Liver (tissue), 9 donors: ENCODE data around the gene TESMIN. TPM values are rescaled to one million over a fixed set of nuclear protein-coding genes. Genes with fewer than 3 reads are reported as not detected.

Experiments used
- DNase-seq: peaks from one replicate; pipeline ENCODE4 v3.0.0-alpha.2; 2017; ENCODE audit warnings: low spot score
- H3K27ac ChIP-seq, 2 donors: one replicate each; pipeline ENCODE4 v1.7.0; 2013; ENCODE audit warnings: inconsistent platforms in 2 of 2, low read length in 2 of 2, control low read depth in 1 of 2, low read depth in 1 of 2, mild to moderate bottlenecking in 1 of 2
- H3K27me3 ChIP-seq, 4 donors: one replicate each; pipeline versions ENCODE4 v1.6.1 to v1.7.0; 2013; ENCODE audit warnings: low read length in 3 of 4, inconsistent platforms in 1 of 4, mild to moderate bottlenecking in 1 of 4, moderate library complexity in 1 of 4; ENCODE audit not compliant: control insufficient read depth in 4 of 4, insufficient read depth in 4 of 4
- H3K36me3 ChIP-seq, 4 donors: one replicate each; pipeline versions ENCODE4 v1.6.1 to v1.7.0; 2013; ENCODE audit warnings: low read length in 3 of 4, mild to moderate bottlenecking in 3 of 4, low read depth in 1 of 4, moderate library complexity in 1 of 4; ENCODE audit not compliant: control insufficient read depth in 4 of 4, insufficient read depth in 3 of 4
- H3K4me1 ChIP-seq, 4 donors: one replicate each; pipeline versions ENCODE4 v1.6.1 to v1.7.0; 2013; ENCODE audit warnings: low read length in 3 of 4, mild to moderate bottlenecking in 3 of 4, moderate library complexity in 1 of 4; ENCODE audit not compliant: control insufficient read depth in 4 of 4, insufficient read depth in 4 of 4
- H3K4me3 ChIP-seq, 3 donors: one replicate each; pipeline versions ENCODE4 v1.6.1 to v1.7.0; 2013; ENCODE audit warnings: low read length in 3 of 3, control low read depth in 1 of 3, low read depth in 1 of 3, mild to moderate bottlenecking in 1 of 3
- H3K9ac ChIP-seq, 2 donors: one replicate each; pipeline ENCODE4 v1.7.0; 2013; ENCODE audit warnings: low read length in 2 of 2, mild to moderate bottlenecking in 2 of 2, moderate library complexity in 2 of 2, control low read depth in 1 of 2, low read depth in 1 of 2
- H3K9me3 ChIP-seq, 4 donors: one replicate each; pipeline versions ENCODE4 v1.6.1 to v1.7.0; 2013; ENCODE audit warnings: low read length in 3 of 4; ENCODE audit not compliant: control insufficient read depth in 4 of 4
- EGR1 ChIP-seq, 2 donors: IDR thresholded peaks; 2 replicates each; pipeline ENCODE4 v1.6.1; 2016 to 2018; ENCODE audit warnings: antibody characterized with exemption in 2 of 2, low read depth in 2 of 2
- FOXA1 ChIP-seq: IDR thresholded peaks from 2 replicates; pipeline ENCODE4 v1.6.1; 2016; ENCODE audit warnings: antibody characterized with exemption
- FOXA2 ChIP-seq: IDR thresholded peaks from 2 replicates; pipeline ENCODE4 v1.6.1; 2016; ENCODE audit warnings: antibody characterized with exemption
- GABPA ChIP-seq, 2 donors: IDR thresholded peaks in 1 of 2; conservative IDR thresholded peaks in 1 of 2; 2 replicates each; pipeline ENCODE4 v1.6.1; 2016; ENCODE audit warnings: antibody characterized with exemption in 2 of 2, mild to moderate bottlenecking in 1 of 2, moderate library complexity in 1 of 2
- HNF4A ChIP-seq, 2 donors: conservative IDR thresholded peaks; 2 replicates each; pipeline ENCODE4 v1.6.1; 2016; ENCODE audit warnings: antibody characterized with exemption in 2 of 2, mild to moderate bottlenecking in 2 of 2
- JUND ChIP-seq, 2 donors: IDR thresholded peaks; 2 replicates each; pipeline ENCODE4 v1.6.1; 2016; ENCODE audit warnings: antibody characterized with exemption in 2 of 2
- NR2F2 ChIP-seq: IDR thresholded peaks from 2 replicates; pipeline ENCODE4 v1.6.1; 2016; ENCODE audit warnings: antibody characterized with exemption
- REST ChIP-seq: IDR thresholded peaks from 2 replicates; pipeline ENCODE4 v1.6.1; 2016; ENCODE audit warnings: antibody characterized with exemption, mild to moderate bottlenecking
- TAF1 ChIP-seq: conservative IDR thresholded peaks from 2 replicates; pipeline ENCODE4 v1.6.1; 2016; ENCODE audit warnings: antibody characterized with exemption, mild to moderate bottlenecking
- YY1 ChIP-seq: IDR thresholded peaks from 2 replicates; pipeline ENCODE4 v1.6.1; 2016; ENCODE audit warnings: antibody characterized with exemption, mild to moderate bottlenecking
- ZBTB33 ChIP-seq: IDR thresholded peaks from 2 replicates; pipeline ENCODE4 v1.6.1; 2016; ENCODE audit warnings: antibody characterized with exemption
- WGBS: extraction: QIAGEN DNeasy Blood & Tissue Kit; methylation state at CpG from one replicate; pipeline ENCODE4 v1.1.7; 2013; 5-methylcytosine and 5-hydroxymethylcytosine counted together
- polyA plus RNA-seq, 2 donors: library from polyadenylated mRNA; stranded (reverse) in 1 of 2; unstranded in 1 of 2; fragments of 200-250 nt in 1 of 2; fragments of >200 nt in 1 of 2; fragmentation: Nextera tagmentation in 1 of 2; extraction: Ambion mirVana in 1 of 2; gene quantifications; one replicate each; pipeline versions ENCODE4 v1.2.1 to v1.2.3, GENCODE V29; 2013 to 2015
- total RNA-seq, 2 donors: library from RNA; depleted of rRNA; stranded (reverse); fragments of >200 nt; gene quantifications; one replicate each; pipeline ENCODE4 v1.2.3, GENCODE V29; 2014
- donor health status: healthy.
- donor health status: healthy.
- donor health status: healthy.
- donor health status: healthy.
- donor health status: healthy.

Gene TESMIN
- total and polyA plus RNA-seq, 4 donors = 0.27 to 2.5 (median 0.62) TPM

DNA sequence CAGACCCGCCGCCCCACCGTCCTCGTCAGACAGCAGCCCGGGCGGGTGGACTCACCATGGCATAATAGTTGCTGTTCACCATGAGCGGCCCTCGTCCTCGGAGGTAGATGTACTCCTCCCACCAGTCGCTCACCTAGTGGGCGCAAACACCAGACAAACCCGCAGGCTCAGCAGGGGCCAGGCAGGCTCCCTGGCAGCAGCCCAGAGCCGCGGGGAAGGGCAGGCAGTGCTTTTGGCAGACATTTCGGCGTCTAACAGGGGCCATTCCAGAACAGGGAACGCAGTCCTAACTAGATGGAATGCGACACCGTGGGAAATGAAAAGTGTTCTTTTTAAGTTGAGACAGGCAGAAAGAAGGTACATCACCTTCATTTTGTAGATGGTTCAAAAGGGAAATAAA, 45.5 kb upstream of the TESMIN start (continued):
- TF ChIP-seq GABPA (IDR thresholded peaks at IDR 0.05 in 1 of 2, conservative IDR thresholded peaks at IDR 0.05 in 1 of 2) = no peak
- no peak for TF ChIP-seq EGR1 (IDR thresholded peaks at IDR 0.05; ENCODE audit: low read depth in 2 of 2)
- TF ChIP-seq FOXA1 = no peak

- no peak overlapping the region for H3K27ac ChIP-seq
- 97% methylated on average over 18 of the region's 18 CpGs for WGBS
Observed at GRCh38 chr11:68792400-68792966, 41.2 kb upstream of the TESMIN start.

DNA sequence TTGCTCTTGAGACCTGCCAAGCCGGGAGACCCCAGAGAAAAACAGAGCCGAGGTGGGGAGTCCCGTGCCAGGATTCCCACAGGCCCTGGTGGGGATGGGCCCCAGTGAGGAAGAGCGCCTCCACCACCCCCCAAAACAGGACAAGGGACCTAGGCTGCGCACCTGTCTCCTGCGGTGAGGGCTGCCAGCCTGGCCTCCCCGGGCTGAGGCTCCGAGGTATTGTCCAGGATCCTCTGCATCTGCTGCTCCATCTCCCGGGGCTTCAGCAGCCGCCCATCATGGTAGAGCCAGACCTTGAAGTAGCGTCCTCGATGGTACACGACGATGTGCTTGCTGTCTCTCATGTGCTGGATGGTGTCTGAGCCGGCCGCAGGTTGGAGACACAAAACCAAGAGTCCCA, 33.3 kb upstream of the TESMIN start:
- TF ChIP-seq REST = no peak
- no peak for TF ChIP-seq TAF1
- TF ChIP-seq JUND (IDR thresholded peaks at IDR 0.05) = no peak
- no peak for TF ChIP-seq FOXA2
- Histone ChIP-seq H3K9me3 (no peaks in the 10 kb centered on the region), H3K9ac (no peak overlapping the region), H3K27me3 (no peaks in the 10 kb centered on the region), H3K36me3 (peaks cover 24 to 62% (median 56%) of the 10 kb centered on the region in 4 donors), H3K4me1 (no peaks in the 10 kb centered on the region), H3K27ac (no peak overlapping the region), H3K4me3 (no peak overlapping the region)
- WGBS = 97% methylated on average over 16 of the region's 16 CpGs
- no peak for DNase-seq

More at GRCh38 chr11:68792400-68792966, 41.2 kb upstream of the TESMIN start:
- H3K27me3 ChIP-seq = no peaks in the 10 kb centered on the region
- no peaks in the 10 kb centered on the region for H3K9me3 ChIP-seq
- H3K4me3 ChIP-seq = no peak overlapping the region
- H3K9ac ChIP-seq = no peak overlapping the region
- DNase-seq = no peak
- peaks cover 29 to 67% (median 64%) of the 10 kb centered on the region in 4 donors for H3K36me3 ChIP-seq
- no peaks in the 10 kb centered on the region for H3K4me1 ChIP-seq
- TF ChIP-seq YY1 = no peak
- TF ChIP-seq HNF4A (conservative IDR thresholded peaks at IDR 0.05) = no peak
- no peak for TF ChIP-seq ZBTB33
- no peak for TF ChIP-seq NR2F2
- no peak for TF ChIP-seq GABPA (IDR thresholded peaks at IDR 0.05 in 1 of 2, conservative IDR thresholded peaks at IDR 0.05 in 1 of 2)
- no peak for TF ChIP-seq EGR1 (IDR thresholded peaks at IDR 0.05; ENCODE audit: low read depth in 2 of 2)
